ENCODE measurements around the gene PHACTR1.

- TF ChIP-seq, protein P1, sequence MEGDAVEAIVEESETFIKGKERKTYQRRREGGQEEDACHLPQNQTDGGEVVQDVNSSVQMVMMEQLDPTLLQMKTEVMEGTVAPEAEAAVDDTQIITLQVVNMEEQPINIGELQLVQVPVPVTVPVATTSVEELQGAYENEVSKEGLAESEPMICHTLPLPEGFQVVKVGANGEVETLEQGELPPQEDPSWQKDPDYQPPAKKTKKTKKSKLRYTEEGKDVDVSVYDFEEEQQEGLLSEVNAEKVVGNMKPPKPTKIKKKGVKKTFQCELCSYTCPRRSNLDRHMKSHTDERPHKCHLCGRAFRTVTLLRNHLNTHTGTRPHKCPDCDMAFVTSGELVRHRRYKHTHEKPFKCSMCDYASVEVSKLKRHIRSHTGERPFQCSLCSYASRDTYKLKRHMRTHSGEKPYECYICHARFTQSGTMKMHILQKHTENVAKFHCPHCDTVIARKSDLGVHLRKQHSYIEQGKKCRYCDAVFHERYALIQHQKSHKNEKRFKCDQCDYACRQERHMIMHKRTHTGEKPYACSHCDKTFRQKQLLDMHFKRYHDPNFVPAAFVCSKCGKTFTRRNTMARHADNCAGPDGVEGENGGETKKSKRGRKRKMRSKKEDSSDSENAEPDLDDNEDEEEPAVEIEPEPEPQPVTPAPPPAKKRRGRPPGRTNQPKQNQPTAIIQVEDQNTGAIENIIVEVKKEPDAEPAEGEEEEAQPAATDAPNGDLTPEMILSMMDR (IDR thresholded peaks at IDR 0.05), result no peak
- TF ChIP-seq POLR2A (IDR thresholded peaks at IDR 0.05) (no peak), POLR2AphosphoS5 (IDR thresholded peaks at IDR 0.05; ENCODE audit: insufficient read depth in 1 of 2, low read depth in 1 of 2) (no peak)
These were observed 471.1 kb downstream of the PHACTR1 start for GRCh38 chr6:13187692-13188091.
